UCSD-AML1 (cell line): ENCODE results near the gene CCNDBP1.

Source experiments
- DNase-seq: peaks from one replicate; lab custom pipeline; 2025; ENCODE audit not compliant: unreplicated experiment; lab: John Stamatoyannopoulos, UW

CCNDBP1 gene

GRCh38 chr15:43243020-43243645 is 57.9 kb downstream of the CCNDBP1 start:
- DNase-seq = no peak

DNA sequence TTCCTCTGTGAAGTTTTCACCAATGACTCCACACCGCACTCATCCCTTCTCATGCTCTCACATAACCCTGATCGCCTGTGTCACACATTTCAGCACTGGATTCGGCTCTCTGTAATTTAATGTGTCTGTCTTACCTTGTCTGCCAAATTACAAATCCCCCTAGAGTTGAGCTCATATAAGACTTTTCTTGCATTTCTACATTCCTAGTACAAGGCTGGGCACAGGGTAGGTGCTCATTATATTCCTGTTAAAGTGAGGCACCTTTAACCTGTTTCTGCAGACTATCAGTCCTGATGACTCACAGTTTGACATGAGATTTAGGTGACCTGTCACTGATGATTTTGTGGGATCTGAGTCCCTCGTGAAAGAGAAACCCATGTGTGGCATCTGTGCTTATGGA is 58.9 kb downstream of the CCNDBP1 start:
- DNase-seq = no peak

DNA sequence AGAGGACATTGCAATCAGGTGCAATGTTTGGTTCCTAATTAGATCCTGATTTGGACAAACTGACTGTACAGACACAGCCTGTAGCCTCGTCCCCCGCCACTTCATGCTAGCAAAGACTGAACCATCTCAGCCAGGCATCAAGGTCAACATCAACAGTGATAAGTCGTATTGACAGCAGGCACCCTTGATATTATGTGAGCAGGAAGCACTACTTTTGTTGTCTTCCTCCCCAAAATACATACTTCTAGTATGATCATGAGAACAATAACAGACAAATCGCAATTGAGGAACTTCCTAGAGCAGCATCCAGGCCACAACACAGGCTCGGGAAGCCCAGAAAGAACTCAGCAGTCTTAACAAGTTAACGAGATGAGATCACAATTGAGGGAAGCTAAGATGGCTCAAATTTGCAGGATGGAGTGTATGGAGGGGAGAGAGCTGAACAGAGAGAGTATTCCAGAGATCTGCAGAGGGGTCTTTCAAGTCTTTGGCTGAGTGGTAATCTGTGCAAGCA is 61.1 kb downstream of the CCNDBP1 start:
- DNase-seq = no peak
